HCT116 (cell line): ENCODE data around the gene NEB. TPM values are rescaled to one million over a fixed set of nuclear protein-coding genes. Genes with fewer than 3 reads are reported as not detected.

Experiments used
- ATAC-seq: fragments of 200-7000 bp; cut with Tn5 transposase; 2 replicates; pipeline ENCODE4 v1.9.1; 2020; ENCODE audit warnings: mild to moderate bottlenecking, moderate library complexity
- BruUV-seq: library from RNA; stranded (reverse); fragments of 400-500 nt; replicated peaks from 2 replicates; lab custom pipeline; 2021; lab: Mats Ljungman, UMichigan
- CTCF ChIA-PET: fragments of 300-600 bp; sonication (Branson Sonifier 250); formaldehyde crosslinking; loops from one replicate; lab custom pipeline; 2021; ENCODE audit warnings: antibody characterized with exemption; lab: Charles Lee
- POLR2A ChIA-PET: fragments of 300-600, 350-600 bp; sonication (Branson Sonifier 250); formaldehyde crosslinking; loops from one replicate; lab custom pipeline; 2021; ENCODE audit warnings: antibody characterized with exemption; lab: Charles Lee
- RAD21 ChIA-PET, 2 experiments: fragments of 300-600 bp; sonication (Branson Sonifier 250); formaldehyde crosslinking; loops; one replicate each; lab custom pipeline; 2023; ENCODE audit warnings: low total read pairs in 2 of 2; ENCODE audit not compliant: uncharacterized antibody in 2 of 2, unreplicated experiment in 2 of 2, low non-redundant PET in 1 of 2; lab: Charles Lee
- DNase-seq: peaks from one replicate; pipeline ENCODE4 v3.0.0-alpha.2; 2010; ENCODE audit warnings: low read depth, low spot score
- H2AFZ ChIP-seq: fragments of 200-600 bp; shearing (Covaris generic), sonication (generic); 2 replicates; pipeline ENCODE4 v1.6.1; 2017; ENCODE audit warnings: low read depth, mixed run types, mixed read lengths, antibody characterized with exemption, low read length; ENCODE audit not compliant: poor library complexity, severe bottlenecking
- H3K27ac ChIP-seq: 2 replicates; pipeline ENCODE4 v1.5.1; 2012; ENCODE audit warnings: low read depth, low read length
- H3K27me3 ChIP-seq: fragments of 200-600 bp; sonication (generic); 2 replicates; pipeline ENCODE4 v1.6.1; 2016; ENCODE audit warnings: mixed run types, low read length, mixed read lengths; ENCODE audit not compliant: insufficient read depth
- H3K36me3 ChIP-seq, 2 experiments: fragments of 200-500 bp in 1 of 2; fragments of 200-600 bp in 1 of 2; sonication (Bioruptor generic) in 1 of 2; sonication (generic) in 1 of 2; 2 replicates each; pipeline versions ENCODE4 v1.5.1 to v1.6.1; 2014 to 2016; ENCODE audit warnings: low read length in 2 of 2, inconsistent platforms in 1 of 2, mixed read lengths in 1 of 2, mixed run types in 1 of 2; ENCODE audit not compliant: insufficient read depth in 2 of 2, control insufficient read depth in 1 of 2
- H3K4me1 ChIP-seq, 2 experiments: fragments of 200-600 bp in 1 of 2; sonication (generic) in 1 of 2; 2 replicates each; pipeline versions ENCODE4 v1.5.1 to v1.6.1; 2012 to 2017; ENCODE audit warnings: low read length in 2 of 2, inconsistent platforms in 1 of 2, mild to moderate bottlenecking in 1 of 2, mixed read lengths in 1 of 2, mixed run types in 1 of 2, moderate library complexity in 1 of 2; ENCODE audit not compliant: insufficient read depth in 2 of 2, control insufficient read depth in 1 of 2
- H3K4me2 ChIP-seq: fragments of 200-600 bp; sonication (generic); 2 replicates; pipeline ENCODE4 v1.6.1; 2017; ENCODE audit warnings: mixed run types, low read length, mixed read lengths
- H3K4me3 ChIP-seq, 2 experiments: fragments of 200-600 bp in 1 of 2; sonication (generic) in 1 of 2; replicated peaks in 1 of 2; 2 replicates each; pipeline ENCODE4 v1.5.1; 2011 to 2016; ENCODE audit warnings: low read length in 2 of 2, control low read depth in 1 of 2, low read depth in 1 of 2, mild to moderate bottlenecking in 1 of 2, mixed read lengths in 1 of 2, mixed run types in 1 of 2
- H3K79me2 ChIP-seq: fragments of 200-600 bp; sonication (generic); 2 replicates; pipeline ENCODE4 v1.6.1; 2017; ENCODE audit warnings: mild to moderate bottlenecking, mixed run types, low read length, moderate library complexity, mixed read lengths; ENCODE audit not compliant: insufficient read depth
- H3K9ac ChIP-seq: fragments of 200-600 bp; sonication (generic); 2 replicates; pipeline ENCODE4 v1.6.1; 2016; ENCODE audit warnings: low read length, mixed read lengths
- H3K9me2 ChIP-seq: fragments of 200-600 bp; sonication (generic), shearing (Covaris generic); 2 replicates; pipeline ENCODE4 v1.6.1; 2017; ENCODE audit warnings: mixed run types, mild to moderate bottlenecking, moderate library complexity; ENCODE audit not compliant: insufficient read depth
- H3K9me3 ChIP-seq, 2 experiments: fragments of 200-500 bp in 1 of 2; fragments of 200-600 bp in 1 of 2; sonication (Bioruptor generic) in 1 of 2; sonication (generic) in 1 of 2; 2 replicates each; pipeline ENCODE4 v1.6.1; 2014 to 2017; ENCODE audit warnings: low read length in 2 of 2, mixed read lengths in 2 of 2, inconsistent platforms in 1 of 2, low read depth in 1 of 2, mild to moderate bottlenecking in 1 of 2, mixed run types in 1 of 2, moderate library complexity in 1 of 2; ENCODE audit not compliant: control insufficient read depth in 1 of 2, insufficient read depth in 1 of 2
- H4K20me1 ChIP-seq: fragments of 200-600 bp; sonication (generic), shearing (Covaris generic); 2 replicates; pipeline ENCODE4 v1.6.1; 2017; ENCODE audit warnings: mixed run types, mild to moderate bottlenecking, moderate library complexity; ENCODE audit not compliant: insufficient read depth
- ATF3 ChIP-seq: IDR thresholded peaks from 2 replicates; pipeline ENCODE4 v1.6.1; 2012
- CEBPB ChIP-seq: IDR thresholded peaks from 2 replicates; pipeline ENCODE4 v1.6.1; 2012; ENCODE audit warnings: low read depth
- CTCF ChIP-seq, 3 experiments: fragments of 200-600 bp in 1 of 3; sonication (generic) in 1 of 3; IDR thresholded peaks in 2 of 3; conservative IDR thresholded peaks in 1 of 3; 2 replicates each; pipeline ENCODE4 v1.5.1; 2012 to 2017; ENCODE audit warnings: low read depth in 2 of 3, low read length in 2 of 3, antibody characterized with exemption in 1 of 3, borderline replicate concordance in 1 of 3, control low read depth in 1 of 3, mild to moderate bottlenecking in 1 of 3, mixed read lengths in 1 of 3, mixed run types in 1 of 3, moderate library complexity in 1 of 3; ENCODE audit not compliant: insufficient read depth in 1 of 3
- EZH2phosphoT487 ChIP-seq: fragments of 200-600 bp; IDR thresholded peaks from 2 replicates; pipeline ENCODE4 v1.6.1; 2018; ENCODE audit warnings: antibody characterized with exemption, borderline replicate concordance
- POLR2A ChIP-seq: IDR thresholded peaks from 2 replicates; pipeline ENCODE4 v1.7.0; 2011; ENCODE audit warnings: borderline replicate concordance; ENCODE audit not compliant: insufficient read depth, insufficient read length; ENCODE audit errors: extremely low read depth
- POLR2AphosphoS5 ChIP-seq: IDR thresholded peaks from 2 replicates; pipeline ENCODE4 v1.6.1; 2011; ENCODE audit warnings: mild to moderate bottlenecking, low read depth, low read length, moderate library complexity
- SP1 ChIP-seq: IDR thresholded peaks from 2 replicates; pipeline ENCODE4 v1.6.1; 2012; ENCODE audit warnings: low read depth
- TCF7L2 ChIP-seq: IDR thresholded peaks from 2 replicates; pipeline ENCODE4 v1.7.0; 2011; ENCODE audit warnings: borderline replicate concordance, inconsistent platforms; ENCODE audit not compliant: insufficient read depth, insufficient read length; ENCODE audit errors: extremely low read depth
- ZBTB33 ChIP-seq: IDR thresholded peaks from 2 replicates; pipeline ENCODE4 v1.6.1; 2011; ENCODE audit warnings: mild to moderate bottlenecking, low read length, moderate library complexity; ENCODE audit not compliant: insufficient replicate concordance; ENCODE audit errors: extremely low read depth
- intact Hi-C: fragments of 100-400 bp; cut with micrococcal nuclease; formaldehyde crosslinking; loops from 2 replicates; pipeline ENCODE4 v1.10.0; 2022
- total RNA-seq: library from RNA; stranded (reverse); gene quantifications from one replicate; pipeline ENCODE4 v1.2.1, GENCODE V29; 2021; ENCODE audit not compliant: unreplicated experiment

Gene NEB
- total RNA-seq, 1 experiment from 2014 or later, result 0.34 TPM

- Histone ChIP-seq H3K36me3 (no peaks in the 10 kb centered on the region), H3K79me2 (no peaks in the 10 kb centered on the region), H3K4me1 (no peaks in the 10 kb centered on the region), H3K27ac (no peak overlapping the region), H3K27me3 (no peaks in the 10 kb centered on the region), H3K9ac (no peak overlapping the region), H4K20me1 (no peaks in the 10 kb centered on the region), H3K4me3 (no peak overlapping the region), H3K9me3 (no peaks in the 10 kb centered on the region), H3K9me2 (no peaks in the 10 kb centered on the region), H3K4me2 (no peak overlapping the region), H2AFZ (no peak overlapping the region)
- intact Hi-C loops, result no loop called here
- TF ChIP-seq POLR2A, result no peak
- TF ChIP-seq CEBPB, result no peak
- peak in 2 of 3 experiments; percentile 27 to 31; a peak in 2 of 6 replicates for TF ChIP-seq CTCF (IDR thresholded peaks at IDR 0.05 in 2 of 3, conservative IDR thresholded peaks at IDR 0.05 in 1 of 3; ENCODE audit: borderline replicate concordance in 1 of 3, insufficient read depth in 1 of 3, low read depth in 2 of 3, low read length in 2 of 3)
- CTCF ChIA-PET, result no interaction called here
- DNase-seq, result no peak
- RAD21 ChIA-PET, result no interaction called here
- peak; percentile 58 for ATAC-seq
- POLR2A ChIA-PET, result no interaction called here
- no TSS peak for BruUV-seq
These were observed 5.4 kb downstream of the NEB start for GRCh38 chr2:151728804-151729414.

- TF ChIP-seq SP1, result no peak
- TF ChIP-seq ZBTB33, result no peak
- TF ChIP-seq POLR2AphosphoS5, result no peak
- no peak for TF ChIP-seq TCF7L2
- no peak for TF ChIP-seq EZH2phosphoT487
- TF ChIP-seq CEBPB, result no peak
- TF ChIP-seq ATF3, result no peak
- Histone ChIP-seq H3K27ac (no peak overlapping the region), H3K27me3 (no peaks in the 10 kb centered on the region), H3K4me2 (no peak overlapping the region), H3K79me2 (no peaks in the 10 kb centered on the region), H3K36me3 (no peaks in the 10 kb centered on the region), H3K4me3 (no peak overlapping the region), H3K9ac (no peak overlapping the region), H3K9me2 (no peaks in the 10 kb centered on the region), H3K4me1 (no peaks in the 10 kb centered on the region), H2AFZ (no peak overlapping the region), H4K20me1 (no peaks in the 10 kb centered on the region), H3K9me3 (no peaks in the 10 kb centered on the region)
- no TSS peak for BruUV-seq
- ChIA-PET CTCF (no interaction called here), RAD21 (no interaction called here), POLR2A (interaction anchor here (1.1 kb wide), 1 partner anchor 13 kb away, joined by 3 read pairs; no protein-coding TSS in a partner anchor)
- no peak for ATAC-seq
- intact Hi-C loops, result no loop called here
- no peak for DNase-seq
These were observed 6.4 kb downstream of the NEB start for GRCh38 chr2:151727593-151728552.
